Activated naive CD8-positive, alpha-beta T cell treated with anti-CD3 and anti-CD28 coated beads, Interleukin-2, amount 50 U/mL, for 24 hours (primary cell): ENCODE results near the gene KCND2.
"Not testable (repeated sequence)": the region's sequence is repeated elsewhere in the genome, so short reads cannot be mapped to it uniquely, and the experiment has no call there.

Experiments
- ATAC-seq: fragments of 150-1000 bp; cut with Tn5 transposase; one replicate; pipeline ENCODE4 v1.10.0; 2021
- DNase-seq: peaks from one replicate; pipeline ENCODE4 v3.0.0; 2021
- H3K27ac Mint-ChIP-seq: one replicate; pipeline ENCODE4 v1.8.0; 2021; ENCODE audit warnings: mild to moderate bottlenecking, mixed read lengths
- H3K27me3 Mint-ChIP-seq: one replicate; pipeline ENCODE4 v1.8.0; 2021; ENCODE audit warnings: mixed read lengths
- H3K36me3 Mint-ChIP-seq: one replicate; pipeline ENCODE4 v1.8.0; 2021; ENCODE audit warnings: low read depth, mixed read lengths
- H3K4me1 Mint-ChIP-seq: one replicate; pipeline ENCODE4 v1.8.0; 2021; ENCODE audit warnings: mixed read lengths
- H3K4me3 Mint-ChIP-seq: one replicate; pipeline ENCODE4 v1.8.0; 2021; ENCODE audit warnings: mild to moderate bottlenecking, moderate library complexity, mixed read lengths
- H3K9me3 Mint-ChIP-seq: one replicate; pipeline ENCODE4 v1.8.0; 2021; ENCODE audit warnings: mixed read lengths

The KCND2 gene

GRCh38 chr7:120675076-120675475, 402.1 kb downstream of the KCND2 start:
- ATAC-seq (no peak), DNase-seq (no peak)
- H3K27ac Mint-ChIP-seq = no peak overlapping the region
- no peaks in the 10 kb centered on the region for H3K4me1 Mint-ChIP-seq
- H3K4me3 Mint-ChIP-seq = no peak overlapping the region
- H3K36me3 Mint-ChIP-seq = no peaks in the 10 kb centered on the region
- H3K9me3 Mint-ChIP-seq = peaks cover 5% of the 10 kb centered on the region
- H3K27me3 Mint-ChIP-seq = no peaks in the 10 kb centered on the region

DNA sequence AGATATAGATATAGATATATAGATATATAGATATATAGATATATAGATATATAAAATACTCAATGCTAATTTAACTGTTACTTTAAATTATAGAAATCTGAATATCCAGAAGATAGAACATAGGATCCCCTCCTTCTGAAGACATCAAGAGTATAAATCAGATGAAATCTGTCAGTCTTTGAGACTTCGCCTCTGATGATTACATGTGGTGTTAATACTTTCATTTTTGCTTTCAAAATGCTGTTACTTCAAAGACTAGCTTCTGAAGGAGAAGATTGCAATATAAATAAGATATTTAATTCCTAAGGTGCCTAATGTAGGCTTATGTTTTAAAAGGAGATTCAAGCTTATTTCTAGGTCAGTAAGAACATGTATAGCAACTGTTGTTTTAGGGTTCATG, 404.6 kb downstream of the KCND2 start:
- Mint-ChIP-seq H3K4me3 (no peak overlapping the region), H3K9me3 (no peaks in the 10 kb centered on the region), H3K27ac (no peak overlapping the region), H3K36me3 (no peaks in the 10 kb centered on the region), H3K4me1 (no peaks in the 10 kb centered on the region), H3K27me3 (no peaks in the 10 kb centered on the region)
- no peak for DNase-seq
- no peak for ATAC-seq

DNA sequence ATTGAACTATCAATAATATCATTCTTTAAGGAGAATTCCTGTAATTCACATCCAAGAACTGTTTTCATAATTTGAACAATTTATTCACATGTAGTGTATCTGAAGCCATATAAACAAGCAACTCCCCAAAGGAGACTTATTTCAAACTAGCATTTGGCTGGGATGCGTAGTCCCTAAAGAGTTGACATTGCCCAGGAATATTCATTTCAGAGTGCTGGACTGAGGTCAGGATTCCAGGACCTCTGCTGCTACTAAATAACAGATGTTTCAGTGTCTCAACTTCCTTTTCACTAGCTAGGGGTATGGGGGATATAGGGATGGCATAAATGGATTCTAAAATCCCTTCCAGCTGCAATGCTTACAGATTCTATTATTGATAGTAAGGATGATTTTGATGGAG, 408.0 kb downstream of the KCND2 start:
- Mint-ChIP-seq H3K9me3 (no peaks in the 10 kb centered on the region), H3K27ac (no peak overlapping the region), H3K4me3 (no peak overlapping the region), H3K36me3 (no peaks in the 10 kb centered on the region), H3K27me3 (no peaks in the 10 kb centered on the region), H3K4me1 (no peaks in the 10 kb centered on the region)
- no peak for ATAC-seq
- DNase-seq = no peak

DNA sequence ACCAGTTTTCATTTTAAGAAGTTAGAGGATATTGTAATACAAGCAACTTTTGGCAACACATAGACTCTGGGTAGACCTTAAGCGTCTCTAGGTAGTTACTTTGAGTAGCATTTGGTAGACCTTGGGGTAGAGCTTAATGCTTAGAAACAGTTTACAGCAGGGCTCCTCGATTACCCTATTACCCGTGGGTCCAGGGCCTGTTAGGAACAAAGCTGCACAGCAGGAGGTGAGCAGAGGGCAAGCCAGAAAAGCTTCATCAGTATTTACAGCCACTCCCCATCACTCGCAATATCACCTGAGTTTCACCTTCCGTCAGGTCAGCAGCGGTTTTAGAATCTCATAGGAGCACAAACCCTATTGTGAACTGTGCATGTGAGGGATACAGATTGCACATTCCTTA, 411.5 kb downstream of the KCND2 start:
- DNase-seq = no peak
- Mint-ChIP-seq H3K4me3 (no peak overlapping the region), H3K27ac (no peak overlapping the region), H3K9me3 (no peaks in the 10 kb centered on the region), H3K36me3 (no peaks in the 10 kb centered on the region), H3K27me3 (no peaks in the 10 kb centered on the region), H3K4me1 (no peaks in the 10 kb centered on the region)
- no peak for ATAC-seq

DNA sequence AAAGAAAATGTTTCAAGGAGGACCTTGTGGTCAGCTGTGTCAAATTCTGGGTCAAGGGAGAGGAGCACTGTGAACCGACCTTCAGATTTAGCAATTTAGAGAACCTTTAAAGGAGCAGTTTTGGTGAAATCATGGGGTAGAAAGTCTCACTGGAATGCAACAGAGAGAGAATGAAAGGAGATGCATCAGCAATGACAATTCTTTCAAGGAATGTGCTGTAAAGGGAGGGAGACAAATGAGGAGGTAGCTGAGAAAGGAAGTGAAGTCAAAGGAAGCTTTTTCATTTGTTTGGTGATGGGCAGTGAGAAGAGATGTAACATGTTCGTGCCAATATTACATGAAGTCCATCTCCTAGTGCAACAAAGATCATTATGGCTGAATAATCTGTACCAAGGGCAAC, 418.9 kb downstream of the KCND2 start:
- ATAC-seq = no peak
- no peak overlapping the region for H3K27ac Mint-ChIP-seq
- no peaks in the 10 kb centered on the region for H3K36me3 Mint-ChIP-seq
- H3K27me3 Mint-ChIP-seq = no peaks in the 10 kb centered on the region
- H3K9me3 Mint-ChIP-seq = no peaks in the 10 kb centered on the region
- no peak for DNase-seq
- no peaks in the 10 kb centered on the region for H3K4me1 Mint-ChIP-seq
- H3K4me3 Mint-ChIP-seq = no peak overlapping the region

- no peaks in the 10 kb centered on the region for H3K36me3 Mint-ChIP-seq
- ATAC-seq (no peak), DNase-seq (no peak)
- H3K4me3 Mint-ChIP-seq = no peak overlapping the region
- H3K4me1 Mint-ChIP-seq = no peaks in the 10 kb centered on the region
- H3K9me3 Mint-ChIP-seq = peaks cover 4% of the 10 kb centered on the region
- H3K27ac Mint-ChIP-seq = no peak overlapping the region
- H3K27me3 Mint-ChIP-seq = no peaks in the 10 kb centered on the region
Observed at GRCh38 chr7:120695848-120696247, 422.9 kb downstream of the KCND2 start.

DNA sequence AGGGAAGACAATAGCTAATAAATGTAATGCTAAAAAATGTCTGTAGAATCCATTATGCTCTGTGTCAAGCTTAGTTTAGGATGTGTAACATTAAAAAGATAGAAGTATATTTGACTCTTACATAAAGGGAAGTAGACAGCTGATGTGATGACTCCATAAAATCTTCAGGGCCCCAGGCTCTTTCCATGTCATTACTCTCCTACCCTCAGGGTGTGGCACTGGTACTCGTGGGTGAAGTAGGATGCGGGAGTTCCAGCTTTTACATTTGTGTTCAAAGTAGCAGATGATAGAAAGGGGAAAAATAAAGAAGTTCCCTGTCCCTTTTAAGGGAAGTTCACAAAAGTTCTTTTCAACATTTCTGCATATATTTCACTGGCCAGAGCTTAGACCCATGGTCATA, 427.8 kb downstream of the KCND2 start:
- H3K27ac Mint-ChIP-seq = no peak overlapping the region
- ATAC-seq = no peak
- no peaks in the 10 kb centered on the region for H3K27me3 Mint-ChIP-seq
- no peaks in the 10 kb centered on the region for H3K4me1 Mint-ChIP-seq
- no peak overlapping the region for H3K4me3 Mint-ChIP-seq
- H3K36me3 Mint-ChIP-seq = no peaks in the 10 kb centered on the region
- peaks cover 4% of the 10 kb centered on the region for H3K9me3 Mint-ChIP-seq
- no peak for DNase-seq

GRCh38 chr7:120702408-120702807, 429.4 kb downstream of the KCND2 start:
- H3K27me3 Mint-ChIP-seq, H3K27ac Mint-ChIP-seq, ATAC-seq, DNase-seq, H3K9me3 Mint-ChIP-seq, H3K4me1 Mint-ChIP-seq, H3K36me3 Mint-ChIP-seq, H3K4me3 Mint-ChIP-seq: not testable (repeated sequence)

GRCh38 chr7:120703585-120704240, 430.7 kb downstream of the KCND2 start:
- no peak for DNase-seq

DNA sequence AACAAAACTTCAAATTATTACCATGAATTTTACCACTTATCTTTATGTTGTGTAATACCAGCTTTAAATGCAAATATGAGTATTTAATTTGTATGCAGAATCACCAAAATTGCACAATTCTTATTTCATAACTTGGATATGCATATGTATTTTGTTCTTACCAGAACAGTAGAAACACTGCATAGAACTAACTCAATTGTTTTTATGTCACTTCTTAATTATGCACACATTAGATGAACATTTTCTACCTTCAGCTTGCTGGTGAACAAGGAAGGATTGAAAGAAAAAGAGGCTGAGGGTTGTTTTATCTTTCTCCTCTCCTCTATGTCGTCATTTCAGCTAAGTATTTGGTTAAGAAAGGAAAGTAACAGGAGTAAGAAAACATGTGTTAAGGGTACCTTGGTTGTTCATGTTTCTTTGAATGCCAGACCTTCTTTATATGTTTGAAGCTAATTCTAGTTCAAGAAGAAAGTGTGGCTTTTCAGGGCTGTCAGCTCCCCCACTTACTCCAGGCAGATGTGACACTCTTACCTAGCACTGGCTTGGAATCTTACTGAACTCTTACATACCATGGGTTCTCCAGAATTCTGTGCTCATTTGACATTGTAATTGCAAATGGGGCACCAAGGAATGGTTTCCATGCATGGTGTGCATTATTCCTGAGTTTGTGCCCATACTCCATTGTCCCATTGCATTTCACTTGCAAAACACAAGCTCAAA, 436.4 kb downstream of the KCND2 start:
- no peak for ATAC-seq
- Mint-ChIP-seq H3K4me3 (no peak overlapping the region), H3K27ac (no peak overlapping the region), H3K9me3 (no peaks in the 10 kb centered on the region), H3K36me3 (no peaks in the 10 kb centered on the region), H3K4me1 (no peaks in the 10 kb centered on the region), H3K27me3 (no peaks in the 10 kb centered on the region)
- DNase-seq = no peak

More at GRCh38 chr7:120703585-120704240, 430.7 kb downstream of the KCND2 start:
- peaks cover 4% of the 10 kb centered on the region for H3K9me3 Mint-ChIP-seq
- ATAC-seq = no peak
- no peaks in the 10 kb centered on the region for H3K27me3 Mint-ChIP-seq
- H3K4me3 Mint-ChIP-seq = no peak overlapping the region
- no peaks in the 10 kb centered on the region for H3K4me1 Mint-ChIP-seq
- H3K27ac Mint-ChIP-seq = no peak overlapping the region
- H3K36me3 Mint-ChIP-seq = no peaks in the 10 kb centered on the region

DNA sequence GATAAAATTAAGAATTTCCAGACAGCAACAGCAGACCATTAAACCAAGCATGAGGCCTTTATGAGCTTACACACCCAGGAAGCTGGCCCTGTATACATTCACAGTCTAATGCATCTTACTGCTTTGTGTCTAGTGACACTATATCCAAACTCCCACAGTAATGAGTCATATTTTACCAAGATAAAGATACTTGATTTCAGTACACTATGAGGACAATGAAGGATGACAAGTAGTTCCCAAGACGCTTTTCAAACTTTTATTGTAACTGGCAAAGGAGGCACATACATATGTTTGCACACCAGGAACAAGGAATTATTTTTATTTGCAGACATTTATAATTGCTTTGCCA, 437.0 kb downstream of the KCND2 start:
- H3K27me3 Mint-ChIP-seq = no peaks in the 10 kb centered on the region
- H3K27ac Mint-ChIP-seq = no peak overlapping the region
- no peak overlapping the region for H3K4me3 Mint-ChIP-seq
- ATAC-seq = no peak
- DNase-seq = no peak
- no peaks in the 10 kb centered on the region for H3K36me3 Mint-ChIP-seq
- H3K9me3 Mint-ChIP-seq = no peaks in the 10 kb centered on the region
- H3K4me1 Mint-ChIP-seq = no peaks in the 10 kb centered on the region

GRCh38 chr7:120714945-120715344, 442.0 kb downstream of the KCND2 start:
- Mint-ChIP-seq H3K9me3 (no peaks in the 10 kb centered on the region), H3K27me3 (no peaks in the 10 kb centered on the region), H3K36me3 (no peaks in the 10 kb centered on the region), H3K27ac (no peak overlapping the region), H3K4me1 (no peaks in the 10 kb centered on the region), H3K4me3 (no peak overlapping the region)
- ATAC-seq = no peak
- no peak for DNase-seq

GRCh38 chr7:120716307-120716706, 443.3 kb downstream of the KCND2 start:
- no peaks in the 10 kb centered on the region for H3K27me3 Mint-ChIP-seq
- DNase-seq (no peak), ATAC-seq (no peak)
- H3K9me3 Mint-ChIP-seq = no peaks in the 10 kb centered on the region
- H3K4me3 Mint-ChIP-seq = no peak overlapping the region
- H3K4me1 Mint-ChIP-seq = no peaks in the 10 kb centered on the region
- no peaks in the 10 kb centered on the region for H3K36me3 Mint-ChIP-seq
- H3K27ac Mint-ChIP-seq = no peak overlapping the region

- Mint-ChIP-seq H3K27me3 (no peaks in the 10 kb centered on the region), H3K9me3 (no peaks in the 10 kb centered on the region), H3K36me3 (no peaks in the 10 kb centered on the region), H3K4me3 (no peak overlapping the region), H3K27ac (no peak overlapping the region), H3K4me1 (no peaks in the 10 kb centered on the region)
- no peak for ATAC-seq
- no peak for DNase-seq
Observed at GRCh38 chr7:120717166-120717565, 444.2 kb downstream of the KCND2 start.

GRCh38 chr7:120718361-120718760, 445.4 kb downstream of the KCND2 start:
- Mint-ChIP-seq H3K27me3 (no peaks in the 10 kb centered on the region), H3K36me3 (no peaks in the 10 kb centered on the region), H3K27ac (no peak overlapping the region), H3K4me3 (no peak overlapping the region), H3K9me3 (no peaks in the 10 kb centered on the region), H3K4me1 (no peaks in the 10 kb centered on the region)
- no peak for DNase-seq
- ATAC-seq = no peak

DNA sequence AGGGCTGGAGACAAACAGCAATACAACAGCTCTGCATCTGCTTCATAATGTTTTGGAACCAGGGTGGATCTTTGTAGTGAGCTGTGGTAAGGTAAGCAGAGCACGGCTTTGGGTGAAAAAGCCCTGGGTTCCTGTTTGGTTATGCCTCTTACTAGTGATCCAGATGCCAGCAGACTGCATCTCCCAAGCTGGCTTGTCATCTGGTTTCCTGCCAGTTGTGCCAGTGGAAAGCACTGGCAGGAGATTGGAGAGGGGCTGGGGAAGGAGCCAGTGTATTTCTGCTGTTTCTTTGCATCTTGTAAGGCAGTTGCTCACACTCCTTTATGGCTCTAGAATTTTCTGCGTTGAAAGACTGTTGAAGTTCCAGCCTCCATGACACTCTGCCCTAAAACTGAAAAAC, 447.3 kb downstream of the KCND2 start:
- Mint-ChIP-seq H3K9me3 (no peaks in the 10 kb centered on the region), H3K36me3 (no peaks in the 10 kb centered on the region), H3K4me3 (no peak overlapping the region), H3K27ac (no peak overlapping the region), H3K4me1 (no peaks in the 10 kb centered on the region), H3K27me3 (no peaks in the 10 kb centered on the region)
- no peak for DNase-seq
- no peak for ATAC-seq
